ENCODE results near the gene FOXO1.

FOXO1 gene

DNA sequence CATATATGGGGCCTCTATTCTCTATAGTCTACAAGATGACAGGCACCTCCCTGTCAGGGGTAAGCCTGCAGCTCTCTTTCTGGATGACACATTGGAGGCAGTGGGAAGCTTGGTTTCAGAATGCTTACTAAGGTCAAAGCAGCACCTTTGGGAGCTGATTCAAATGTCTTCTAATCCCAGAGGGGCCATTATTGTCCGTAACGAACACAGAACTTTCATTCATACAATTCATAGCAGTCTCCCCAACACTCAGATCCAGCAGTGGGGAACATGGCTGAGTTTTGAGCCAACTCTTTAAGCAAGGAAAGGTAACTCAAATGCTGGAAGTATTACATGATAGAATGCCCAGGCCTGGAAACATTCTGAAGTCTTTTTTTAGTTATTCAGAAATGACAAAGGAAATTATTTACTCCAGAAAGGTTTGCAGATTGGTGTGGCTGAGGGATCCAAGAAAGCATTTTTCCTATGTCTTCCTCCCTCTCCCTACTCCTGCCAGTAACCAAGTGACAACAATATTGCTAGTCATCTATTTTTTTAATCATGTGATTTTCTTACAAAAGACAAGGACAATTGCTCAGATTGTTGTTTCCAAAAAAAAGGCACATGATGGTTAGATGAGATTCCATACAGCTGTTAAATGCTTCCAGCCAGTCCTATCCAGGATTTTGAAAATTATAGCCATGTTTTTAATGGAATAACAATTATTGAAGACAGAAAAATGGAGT is 118.7 kb downstream of the FOXO1 start:
- H3K4me1 ChIP-seq (ENCODE audit: insufficient read depth, low read length): no peaks in the 10 kb centered on the region
- no peak for DNase-seq

DNA sequence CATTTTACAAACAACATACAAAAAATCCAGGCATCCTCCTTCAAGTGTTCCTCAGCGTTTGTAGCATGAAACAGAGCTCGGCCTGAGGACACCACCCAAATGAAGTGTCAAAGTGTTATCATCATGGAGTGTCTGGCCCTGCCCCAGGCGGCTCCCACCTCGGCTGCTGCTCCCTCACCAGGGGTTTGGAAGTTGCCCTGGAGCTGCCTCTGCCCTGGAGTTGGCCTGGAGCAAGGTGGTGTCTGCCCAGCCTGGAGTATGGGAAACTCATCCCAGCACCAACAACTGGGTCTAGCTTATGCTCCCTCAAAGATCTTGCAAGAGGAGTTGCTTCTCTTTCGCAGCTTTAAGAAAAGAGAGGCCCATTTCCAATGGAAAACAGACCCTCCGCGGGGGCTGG is 120.4 kb downstream of the FOXO1 start:
- no peak overlapping the region for H3K4me2 ChIP-seq (ENCODE audit: insufficient read depth, low read length)

More for the DNA sequence above, 118.7 kb downstream of the FOXO1 start:
- H3K27ac ChIP-seq (ENCODE audit: low read length): no peak overlapping the region
- H3K9me3 ChIP-seq (ENCODE audit: insufficient read depth, low read length, severe bottlenecking): no peaks in the 10 kb centered on the region
- TF ChIP-seq, protein P1, sequence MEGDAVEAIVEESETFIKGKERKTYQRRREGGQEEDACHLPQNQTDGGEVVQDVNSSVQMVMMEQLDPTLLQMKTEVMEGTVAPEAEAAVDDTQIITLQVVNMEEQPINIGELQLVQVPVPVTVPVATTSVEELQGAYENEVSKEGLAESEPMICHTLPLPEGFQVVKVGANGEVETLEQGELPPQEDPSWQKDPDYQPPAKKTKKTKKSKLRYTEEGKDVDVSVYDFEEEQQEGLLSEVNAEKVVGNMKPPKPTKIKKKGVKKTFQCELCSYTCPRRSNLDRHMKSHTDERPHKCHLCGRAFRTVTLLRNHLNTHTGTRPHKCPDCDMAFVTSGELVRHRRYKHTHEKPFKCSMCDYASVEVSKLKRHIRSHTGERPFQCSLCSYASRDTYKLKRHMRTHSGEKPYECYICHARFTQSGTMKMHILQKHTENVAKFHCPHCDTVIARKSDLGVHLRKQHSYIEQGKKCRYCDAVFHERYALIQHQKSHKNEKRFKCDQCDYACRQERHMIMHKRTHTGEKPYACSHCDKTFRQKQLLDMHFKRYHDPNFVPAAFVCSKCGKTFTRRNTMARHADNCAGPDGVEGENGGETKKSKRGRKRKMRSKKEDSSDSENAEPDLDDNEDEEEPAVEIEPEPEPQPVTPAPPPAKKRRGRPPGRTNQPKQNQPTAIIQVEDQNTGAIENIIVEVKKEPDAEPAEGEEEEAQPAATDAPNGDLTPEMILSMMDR (IDR thresholded peaks at IDR 0.05; ENCODE audit: borderline replicate concordance, extremely low read depth, low read length, poor library complexity, severe bottlenecking): no peak
- TF ChIP-seq EZH2 (IDR thresholded peaks at IDR 0.05; ENCODE audit: borderline replicate concordance, low read depth, low read length, severe bottlenecking): no peak
- ATAC-seq (ENCODE audit: insufficient read depth, low read depth): no peak
- no peaks in the 10 kb centered on the region for H3K36me3 ChIP-seq (ENCODE audit: insufficient read depth, low read length)
- no peak overlapping the region for H3K9ac ChIP-seq (ENCODE audit: low read depth, low read length)
- H3K79me2 ChIP-seq (ENCODE audit: insufficient read depth, low read length): no peaks in the 10 kb centered on the region
- no peaks in the 10 kb centered on the region for H3K27me3 ChIP-seq (ENCODE audit: insufficient read depth, low read length, poor library complexity)
- no peak overlapping the region for H2AFZ ChIP-seq (ENCODE audit: low read depth, low read length)
- no peak overlapping the region for H3K4me3 ChIP-seq (ENCODE audit: low read depth in 1 of 2, low read length in 2 of 2)
- H3K4me2 ChIP-seq (ENCODE audit: insufficient read depth, low read length): no peak overlapping the region
- H4K20me1 ChIP-seq (ENCODE audit: insufficient read depth, low read length): no peaks in the 10 kb centered on the region

DNA sequence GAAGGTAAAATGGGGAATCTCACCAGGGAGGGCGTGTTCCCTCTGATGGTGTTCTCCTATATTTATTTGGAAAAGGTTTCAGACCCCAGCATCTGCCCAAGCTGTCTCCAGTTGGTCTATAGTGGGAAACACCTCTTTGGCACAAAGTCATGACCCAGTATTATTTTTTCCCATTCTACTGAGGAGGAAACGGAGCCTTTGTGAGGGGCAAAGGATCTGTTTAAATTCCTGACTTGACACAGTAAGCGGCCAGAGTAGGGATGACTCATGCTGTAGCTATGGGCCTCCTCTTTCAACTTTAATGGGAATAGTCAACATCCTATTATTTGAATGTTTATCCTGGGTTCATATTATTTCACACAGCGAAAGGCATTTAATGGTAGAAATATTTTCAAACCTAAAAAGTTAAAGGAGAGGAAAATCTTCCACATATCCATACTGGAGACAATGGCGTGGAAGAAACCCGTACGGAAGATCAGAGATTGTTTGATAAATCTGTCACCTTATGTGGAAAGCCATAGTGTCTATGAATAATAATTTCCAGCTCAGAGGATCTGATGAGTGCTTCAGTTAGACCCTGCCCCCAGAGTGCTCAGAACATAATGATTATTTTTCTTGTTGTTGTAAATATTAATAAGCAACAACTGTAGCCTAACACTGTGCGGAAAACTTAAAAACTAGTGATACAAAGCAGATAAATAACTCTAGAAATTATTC is 126.0 kb downstream of the FOXO1 start:
- no peaks in the 10 kb centered on the region for H3K4me1 ChIP-seq (ENCODE audit: insufficient read depth, low read length)
- TF ChIP-seq, protein P1 (IDR thresholded peaks at IDR 0.05; ENCODE audit: borderline replicate concordance, extremely low read depth, low read length, poor library complexity, severe bottlenecking): no peak
- TF ChIP-seq EZH2 (IDR thresholded peaks at IDR 0.05; ENCODE audit: borderline replicate concordance, low read depth, low read length, severe bottlenecking): no peak
- no peak overlapping the region for H2AFZ ChIP-seq (ENCODE audit: low read depth, low read length)
- no peak overlapping the region for H3K9ac ChIP-seq (ENCODE audit: low read depth, low read length)
- H3K4me3 ChIP-seq (ENCODE audit: low read depth in 1 of 2, low read length in 2 of 2): no peak overlapping the region
- ATAC-seq (ENCODE audit: insufficient read depth, low read depth) (no peak), DNase-seq (no peak)
- no peak overlapping the region for H3K4me2 ChIP-seq (ENCODE audit: insufficient read depth, low read length)
- no peaks in the 10 kb centered on the region for H4K20me1 ChIP-seq (ENCODE audit: insufficient read depth, low read length)
- no peaks in the 10 kb centered on the region for H3K79me2 ChIP-seq (ENCODE audit: insufficient read depth, low read length)
- H3K27me3 ChIP-seq (ENCODE audit: insufficient read depth, low read length, poor library complexity): no peaks in the 10 kb centered on the region
- no peak overlapping the region for H3K27ac ChIP-seq (ENCODE audit: low read length)
- no peaks in the 10 kb centered on the region for H3K9me3 ChIP-seq (ENCODE audit: insufficient read depth, low read length, severe bottlenecking)
- H3K36me3 ChIP-seq (ENCODE audit: insufficient read depth, low read length): no peaks in the 10 kb centered on the region

More for the DNA sequence above, 120.4 kb downstream of the FOXO1 start:
- no peak for DNase-seq
- Histone ChIP-seq H4K20me1 (ENCODE audit: insufficient read depth, low read length) (no peaks in the 10 kb centered on the region), H3K27ac (ENCODE audit: low read length) (no peak overlapping the region), H2AFZ (ENCODE audit: low read depth, low read length) (no peak overlapping the region), H3K36me3 (ENCODE audit: insufficient read depth, low read length) (no peaks in the 10 kb centered on the region), H3K79me2 (ENCODE audit: insufficient read depth, low read length) (no peaks in the 10 kb centered on the region), H3K4me3 (ENCODE audit: low read depth in 1 of 2, low read length in 2 of 2) (no peak overlapping the region), H3K9ac (ENCODE audit: low read depth, low read length) (no peak overlapping the region), H3K27me3 (ENCODE audit: insufficient read depth, low read length, poor library complexity) (no peaks in the 10 kb centered on the region), H3K9me3 (ENCODE audit: insufficient read depth, low read length, severe bottlenecking) (no peaks in the 10 kb centered on the region), H3K4me1 (ENCODE audit: insufficient read depth, low read length) (no peaks in the 10 kb centered on the region)
- TF ChIP-seq, protein P1 (IDR thresholded peaks at IDR 0.05; ENCODE audit: borderline replicate concordance, extremely low read depth, low read length, poor library complexity, severe bottlenecking): no peak
- no peak for TF ChIP-seq EZH2 (IDR thresholded peaks at IDR 0.05; ENCODE audit: borderline replicate concordance, low read depth, low read length, severe bottlenecking)
- ATAC-seq (ENCODE audit: insufficient read depth, low read depth): no peak

All from DND-41 (cell line).